Measurements from ENCODE around the gene LRPPRC.

Gene LRPPRC

DNA sequence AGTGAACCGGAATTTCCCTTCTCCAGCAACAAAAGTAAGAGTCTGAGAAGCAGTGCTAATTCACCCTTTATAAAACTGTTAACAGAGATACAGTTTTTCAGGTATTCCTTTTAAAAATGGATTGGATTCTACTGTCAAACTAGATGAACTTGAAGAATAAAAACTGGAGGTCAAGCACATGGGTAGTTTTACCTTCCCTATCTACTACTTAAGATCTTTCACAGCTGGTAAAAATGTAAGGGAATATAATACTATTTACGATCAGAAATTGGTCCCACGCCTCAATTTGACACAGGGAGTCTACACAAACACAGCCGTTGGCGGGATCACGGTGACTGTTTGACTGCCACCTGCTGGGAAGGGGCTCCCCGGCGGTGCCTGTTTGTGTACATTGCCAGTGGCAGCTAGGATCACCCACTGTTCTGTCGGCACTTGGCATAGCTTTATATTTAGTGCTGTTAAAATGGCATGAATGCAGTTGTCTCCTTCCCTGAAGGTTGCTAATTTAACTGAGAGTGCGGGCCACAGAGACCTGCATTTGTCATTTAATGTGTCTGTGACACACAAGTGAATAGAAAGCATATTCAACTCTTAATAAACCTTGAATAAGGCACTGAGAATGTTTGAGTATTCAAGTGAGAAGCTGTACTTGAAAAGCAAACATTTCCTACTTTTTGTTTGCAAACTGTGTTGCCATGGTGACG lies 97.5 kb downstream of the LRPPRC start:
- Histone ChIP-seq H3K27me3 (ENCODE audit: insufficient read depth, poor library complexity, severe bottlenecking) (no peaks in the 10 kb centered on the region), H3K27ac (replicated peaks) (no peak overlapping the region), H3K4me3 (replicated peaks; ENCODE audit: insufficient read depth, low read length) (no peak overlapping the region)
- DNase-seq (ENCODE audit: low read depth in 1 of 2, low spot score in 1 of 2) = no peak
- no peak for TF ChIP-seq SPI1 (IDR thresholded peaks at IDR 0.05; ENCODE audit: borderline replicate concordance, low read depth)
- TF ChIP-seq, protein P1, sequence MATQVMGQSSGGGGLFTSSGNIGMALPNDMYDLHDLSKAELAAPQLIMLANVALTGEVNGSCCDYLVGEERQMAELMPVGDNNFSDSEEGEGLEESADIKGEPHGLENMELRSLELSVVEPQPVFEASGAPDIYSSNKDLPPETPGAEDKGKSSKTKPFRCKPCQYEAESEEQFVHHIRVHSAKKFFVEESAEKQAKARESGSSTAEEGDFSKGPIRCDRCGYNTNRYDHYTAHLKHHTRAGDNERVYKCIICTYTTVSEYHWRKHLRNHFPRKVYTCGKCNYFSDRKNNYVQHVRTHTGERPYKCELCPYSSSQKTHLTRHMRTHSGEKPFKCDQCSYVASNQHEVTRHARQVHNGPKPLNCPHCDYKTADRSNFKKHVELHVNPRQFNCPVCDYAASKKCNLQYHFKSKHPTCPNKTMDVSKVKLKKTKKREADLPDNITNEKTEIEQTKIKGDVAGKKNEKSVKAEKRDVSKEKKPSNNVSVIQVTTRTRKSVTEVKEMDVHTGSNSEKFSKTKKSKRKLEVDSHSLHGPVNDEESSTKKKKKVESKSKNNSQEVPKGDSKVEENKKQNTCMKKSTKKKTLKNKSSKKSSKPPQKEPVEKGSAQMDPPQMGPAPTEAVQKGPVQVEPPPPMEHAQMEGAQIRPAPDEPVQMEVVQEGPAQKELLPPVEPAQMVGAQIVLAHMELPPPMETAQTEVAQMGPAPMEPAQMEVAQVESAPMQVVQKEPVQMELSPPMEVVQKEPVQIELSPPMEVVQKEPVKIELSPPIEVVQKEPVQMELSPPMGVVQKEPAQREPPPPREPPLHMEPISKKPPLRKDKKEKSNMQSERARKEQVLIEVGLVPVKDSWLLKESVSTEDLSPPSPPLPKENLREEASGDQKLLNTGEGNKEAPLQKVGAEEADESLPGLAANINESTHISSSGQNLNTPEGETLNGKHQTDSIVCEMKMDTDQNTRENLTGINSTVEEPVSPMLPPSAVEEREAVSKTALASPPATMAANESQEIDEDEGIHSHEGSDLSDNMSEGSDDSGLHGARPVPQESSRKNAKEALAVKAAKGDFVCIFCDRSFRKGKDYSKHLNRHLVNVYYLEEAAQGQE (IDR thresholded peaks at IDR 0.05; ENCODE audit: insufficient replicate concordance, low read depth) = no peak
- TF ChIP-seq, protein P2, sequence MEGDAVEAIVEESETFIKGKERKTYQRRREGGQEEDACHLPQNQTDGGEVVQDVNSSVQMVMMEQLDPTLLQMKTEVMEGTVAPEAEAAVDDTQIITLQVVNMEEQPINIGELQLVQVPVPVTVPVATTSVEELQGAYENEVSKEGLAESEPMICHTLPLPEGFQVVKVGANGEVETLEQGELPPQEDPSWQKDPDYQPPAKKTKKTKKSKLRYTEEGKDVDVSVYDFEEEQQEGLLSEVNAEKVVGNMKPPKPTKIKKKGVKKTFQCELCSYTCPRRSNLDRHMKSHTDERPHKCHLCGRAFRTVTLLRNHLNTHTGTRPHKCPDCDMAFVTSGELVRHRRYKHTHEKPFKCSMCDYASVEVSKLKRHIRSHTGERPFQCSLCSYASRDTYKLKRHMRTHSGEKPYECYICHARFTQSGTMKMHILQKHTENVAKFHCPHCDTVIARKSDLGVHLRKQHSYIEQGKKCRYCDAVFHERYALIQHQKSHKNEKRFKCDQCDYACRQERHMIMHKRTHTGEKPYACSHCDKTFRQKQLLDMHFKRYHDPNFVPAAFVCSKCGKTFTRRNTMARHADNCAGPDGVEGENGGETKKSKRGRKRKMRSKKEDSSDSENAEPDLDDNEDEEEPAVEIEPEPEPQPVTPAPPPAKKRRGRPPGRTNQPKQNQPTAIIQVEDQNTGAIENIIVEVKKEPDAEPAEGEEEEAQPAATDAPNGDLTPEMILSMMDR (IDR thresholded peaks at IDR 0.05; ENCODE audit: insufficient read depth, low read length) = no peak
- no peak for TF ChIP-seq GABPA (IDR thresholded peaks at IDR 0.05; ENCODE audit: low read depth)
- TF ChIP-seq POLR2AphosphoS5 (IDR thresholded peaks at IDR 0.05; ENCODE audit: low read depth) = no peak

DNA sequence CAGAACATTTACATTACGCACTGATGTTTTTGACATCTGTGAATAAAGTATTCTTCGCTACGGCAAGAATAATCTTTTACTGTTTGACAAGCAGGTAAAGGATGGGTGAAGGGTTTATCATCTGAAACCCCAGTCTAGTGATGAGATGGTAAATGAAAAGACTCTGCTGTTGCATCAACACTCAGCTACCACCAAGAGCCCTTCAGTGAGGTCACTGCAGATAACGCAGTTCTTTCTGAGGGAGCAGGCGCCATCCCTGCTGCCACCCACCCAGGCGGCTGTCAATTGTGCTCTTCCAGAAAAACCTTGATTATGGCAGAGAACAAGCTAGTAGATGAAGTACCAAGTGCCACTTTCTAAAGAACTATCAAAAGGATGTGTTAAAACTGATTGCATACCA lies 98.3 kb downstream of the LRPPRC start:
- no peak overlapping the region for H3K27ac ChIP-seq (replicated peaks)
- H3K27me3 ChIP-seq (ENCODE audit: insufficient read depth, poor library complexity, severe bottlenecking) = no peaks in the 10 kb centered on the region
- TF ChIP-seq SPI1 (IDR thresholded peaks at IDR 0.05; ENCODE audit: borderline replicate concordance, low read depth) = no peak
- TF ChIP-seq, protein P2 (IDR thresholded peaks at IDR 0.05; ENCODE audit: insufficient read depth, low read length) = no peak
- TF ChIP-seq GABPA (IDR thresholded peaks at IDR 0.05; ENCODE audit: low read depth) = no peak
- no peak for TF ChIP-seq POLR2AphosphoS5 (IDR thresholded peaks at IDR 0.05; ENCODE audit: low read depth)
- TF ChIP-seq, protein P1 (IDR thresholded peaks at IDR 0.05; ENCODE audit: insufficient replicate concordance, low read depth) = no peak
- no peak overlapping the region for H3K4me3 ChIP-seq (replicated peaks; ENCODE audit: insufficient read depth, low read length)
- DNase-seq (ENCODE audit: low read depth in 1 of 2, low spot score in 1 of 2) = no peak

DNA sequence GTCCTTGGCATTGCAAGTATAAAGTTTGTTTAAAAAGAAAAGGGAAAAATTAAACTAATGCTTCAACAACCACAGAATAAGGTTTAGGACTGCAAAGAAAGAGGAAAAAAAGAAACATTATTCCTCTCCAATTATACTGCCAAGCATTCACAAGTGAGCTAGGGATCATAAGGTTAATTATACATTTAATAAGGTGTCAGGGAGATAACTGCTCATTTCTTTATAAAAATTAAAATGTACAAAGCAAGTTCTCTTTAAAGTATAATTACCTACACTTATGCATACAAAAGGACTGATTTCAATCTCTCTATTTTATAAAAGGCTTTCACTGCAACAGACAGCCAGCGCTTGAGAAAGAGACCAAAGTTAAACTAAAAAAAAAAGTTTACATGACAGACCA lies 98.9 kb downstream of the LRPPRC start:
- no peak for DNase-seq (ENCODE audit: low read depth in 1 of 2, low spot score in 1 of 2)
- Histone ChIP-seq H3K27ac (replicated peaks) (no peak overlapping the region), H3K27me3 (ENCODE audit: insufficient read depth, poor library complexity, severe bottlenecking) (no peaks in the 10 kb centered on the region), H3K4me3 (replicated peaks; ENCODE audit: insufficient read depth, low read length) (no peak overlapping the region)
- TF ChIP-seq GABPA (IDR thresholded peaks at IDR 0.05; ENCODE audit: low read depth) = no peak
- TF ChIP-seq POLR2AphosphoS5 (IDR thresholded peaks at IDR 0.05; ENCODE audit: low read depth) = no peak
- TF ChIP-seq, protein P1 (IDR thresholded peaks at IDR 0.05; ENCODE audit: insufficient replicate concordance, low read depth) = no peak
- TF ChIP-seq, protein P2 (IDR thresholded peaks at IDR 0.05; ENCODE audit: insufficient read depth, low read length) = no peak
- TF ChIP-seq SPI1 (IDR thresholded peaks at IDR 0.05; ENCODE audit: borderline replicate concordance, low read depth) = no peak
